CD4-positive, alpha-beta T cell treated with Interleukin-21 for 1 hour (primary cell): ENCODE results near the gene UBE2V1.
"Not testable (repeated sequence)": the region's sequence is repeated elsewhere in the genome, so short reads cannot be mapped to it uniquely, and the experiment has no call there.

ENCODE experiments used
- DNase-seq: peaks from one replicate; pipeline ENCODE4 v3.0.0-alpha.2; 2020

The UBE2V1 gene

DNA sequence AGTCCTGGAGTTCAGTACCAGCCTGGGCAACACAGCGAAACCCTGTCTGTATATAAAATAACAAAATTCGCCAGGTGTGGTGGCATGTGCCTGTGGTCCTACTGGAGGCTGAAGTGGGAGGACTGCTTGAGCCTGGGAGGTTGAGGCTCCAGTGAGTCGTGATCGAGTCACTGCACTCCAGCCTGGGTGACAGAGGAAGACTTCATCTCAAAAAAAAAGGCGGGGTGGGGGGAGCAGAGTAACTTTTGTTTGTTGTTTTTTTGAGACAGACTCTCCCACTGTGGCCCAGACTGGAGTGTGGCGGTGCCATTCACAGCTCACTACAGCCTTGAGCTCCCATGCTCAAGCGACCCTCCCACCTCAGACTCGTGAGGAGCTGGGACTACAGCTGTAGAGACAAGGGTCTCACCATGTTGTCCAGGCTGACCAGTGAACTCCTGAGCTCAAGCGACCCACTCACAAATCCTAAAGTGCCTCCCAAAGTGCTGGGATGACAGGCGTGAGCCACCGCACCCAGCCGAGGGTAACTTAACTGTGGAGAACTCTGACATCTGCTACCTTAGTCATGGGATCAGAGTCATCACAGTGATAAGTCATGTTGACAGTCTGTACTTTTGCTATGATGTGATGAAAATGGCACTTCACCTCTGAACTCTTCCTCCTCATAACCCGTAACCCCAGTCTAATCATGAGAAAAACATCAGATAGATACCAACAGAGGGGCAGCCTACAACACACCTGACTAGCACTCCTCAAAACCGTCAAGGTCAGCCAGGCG lies 24.1 kb upstream of the UBE2V1 start:
- DNase-seq: no peak

DNA sequence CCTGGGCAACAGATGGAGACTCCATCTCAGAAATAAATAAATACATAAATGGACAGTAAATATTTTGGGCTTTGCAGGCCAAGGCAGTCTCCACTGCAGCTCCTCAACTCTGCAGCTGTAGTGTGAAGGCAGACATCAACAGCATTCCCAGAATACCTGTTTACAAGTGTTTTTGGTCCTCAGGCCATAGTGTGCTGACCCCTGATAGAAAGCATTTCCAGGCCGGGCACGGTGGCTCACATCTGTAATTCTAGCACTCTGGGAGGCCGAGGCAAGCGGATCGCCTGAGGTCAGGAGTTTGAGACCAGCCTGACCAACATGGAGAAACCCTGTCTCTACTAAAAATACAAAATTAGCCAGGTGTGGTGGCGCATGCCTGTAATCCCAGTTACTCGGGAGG lies 22.2 kb upstream of the UBE2V1 start:
- DNase-seq: not testable (repeated sequence)

DNA sequence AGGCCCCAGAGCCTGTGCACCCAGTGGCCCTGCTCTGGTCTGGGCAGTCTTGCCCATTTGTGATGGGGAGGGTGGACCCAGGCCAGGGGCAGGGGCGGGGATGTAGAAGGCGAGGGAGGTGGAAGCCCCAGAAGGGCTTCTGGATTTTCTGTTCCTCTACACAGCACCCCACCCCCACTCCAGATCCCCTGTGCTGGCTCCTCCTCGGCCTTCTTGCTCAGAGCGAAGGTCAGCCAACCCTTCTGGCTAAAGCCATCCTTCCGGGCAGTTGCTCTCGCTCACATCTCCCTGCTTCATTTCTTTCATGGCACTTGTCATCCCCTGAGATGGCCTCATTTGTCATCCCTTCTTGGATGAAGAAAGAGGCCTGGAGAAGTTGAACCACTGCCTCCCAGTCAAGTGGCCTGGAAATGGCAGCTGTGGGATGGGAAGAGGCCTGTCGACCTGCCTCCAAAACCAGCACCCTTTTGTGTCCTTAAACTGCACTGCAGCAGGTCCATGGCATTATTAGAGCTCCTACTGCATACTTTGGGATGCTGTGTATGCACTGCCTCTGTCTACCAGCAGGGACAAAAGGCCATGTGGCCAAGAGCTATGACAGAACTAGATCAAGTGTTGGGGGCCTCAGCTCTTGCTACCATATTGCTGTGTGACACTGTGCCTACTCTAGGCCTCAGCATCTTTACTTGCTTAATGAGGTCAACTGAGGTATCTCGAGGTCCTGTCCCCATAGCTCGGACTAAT lies 20.7 kb upstream of the UBE2V1 start:
- no peak for DNase-seq

DNA sequence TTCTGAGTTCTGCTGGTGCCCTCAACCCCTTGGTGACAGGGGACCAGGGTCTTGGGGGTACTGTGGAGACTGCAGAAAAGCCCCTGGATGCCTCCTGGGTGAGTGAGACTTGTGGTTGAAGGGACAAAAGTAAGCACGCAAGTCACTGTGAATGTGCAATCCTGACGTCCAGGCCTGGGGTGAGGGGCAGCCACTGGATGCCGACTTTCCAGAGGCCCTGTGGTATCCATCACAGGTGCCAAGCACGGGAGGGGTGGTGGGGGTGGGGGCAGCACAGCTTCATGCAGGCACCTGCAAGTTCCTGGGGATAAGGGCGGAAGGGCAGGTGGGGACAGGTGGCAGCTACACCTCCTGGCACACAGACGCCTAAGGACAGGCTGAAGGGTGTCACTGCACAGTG lies 20.1 kb upstream of the UBE2V1 start:
- DNase-seq: no peak

DNA sequence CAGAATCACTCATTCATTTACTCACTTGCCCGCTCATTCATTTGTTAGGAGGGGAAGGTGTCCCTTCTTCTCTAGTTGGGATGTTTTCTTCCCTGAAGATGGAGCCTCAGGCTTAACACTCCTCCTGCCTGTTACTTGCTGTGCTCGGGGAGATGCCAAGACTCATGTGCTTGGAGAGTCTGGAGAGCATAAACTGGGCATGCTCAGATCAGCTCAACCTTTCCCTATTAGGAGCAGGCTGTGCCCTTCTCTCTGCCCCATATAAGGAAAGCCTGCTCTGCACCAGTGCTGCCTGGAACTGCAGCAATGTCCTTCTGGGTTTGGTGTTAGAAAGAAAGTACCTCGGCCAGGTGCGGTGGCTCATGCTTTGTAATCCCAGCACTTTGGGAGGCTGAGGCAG lies 18.0 kb upstream of the UBE2V1 start:
- DNase-seq: no peak

DNA sequence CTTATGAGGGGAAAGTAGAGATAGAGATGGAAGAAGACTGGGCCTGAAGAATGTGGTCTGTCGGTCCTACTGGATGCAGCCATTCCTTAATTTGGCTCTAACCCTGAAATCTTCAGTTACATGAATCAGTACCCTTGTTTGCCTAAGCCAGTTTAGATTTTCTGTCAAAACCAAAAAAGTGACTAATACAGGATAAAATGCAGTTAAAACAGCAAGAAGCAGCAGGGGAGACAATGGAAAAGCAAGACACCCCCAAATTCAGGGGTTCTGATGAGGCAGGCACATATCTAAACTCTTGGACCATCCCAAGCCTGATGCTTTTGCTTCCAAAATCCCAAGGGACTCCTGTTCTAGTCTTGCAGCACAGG lies 17.4 kb upstream of the UBE2V1 start:
- no peak for DNase-seq

DNA sequence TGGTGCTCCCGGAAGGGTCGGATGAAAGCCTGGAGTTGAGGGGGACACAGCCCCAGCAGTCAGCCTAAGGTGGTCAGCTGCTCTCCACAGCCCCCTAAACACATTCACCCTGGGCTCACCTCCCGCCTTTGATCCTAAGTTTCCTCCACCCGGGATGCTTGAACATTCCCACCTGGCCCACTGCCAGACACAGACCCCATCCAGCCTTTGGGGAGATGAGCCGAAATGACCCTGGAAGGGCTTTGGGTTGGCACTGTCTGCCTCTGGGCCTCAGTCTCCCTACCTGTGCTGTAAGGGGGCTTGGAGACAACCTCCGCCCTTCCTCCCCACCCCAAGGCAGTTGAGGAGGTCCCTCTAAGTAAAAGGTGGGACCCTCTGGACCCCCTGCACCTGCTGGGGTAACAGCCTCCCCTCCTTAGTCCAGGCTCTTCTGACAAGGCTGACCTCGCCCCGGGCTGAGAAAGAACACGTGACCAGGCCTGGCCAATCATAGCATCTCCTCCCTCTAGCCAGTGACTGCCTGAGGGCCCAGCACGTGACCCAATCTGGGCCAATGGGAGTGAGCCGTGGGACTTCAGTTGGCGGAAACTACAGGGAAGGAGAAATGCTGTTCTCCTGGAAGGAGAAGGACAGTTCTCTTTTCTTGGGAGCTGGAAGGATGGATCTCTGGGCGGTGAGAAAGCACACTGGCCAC lies 16.9 kb upstream of the UBE2V1 start:
- DNase-seq: no peak

DNA sequence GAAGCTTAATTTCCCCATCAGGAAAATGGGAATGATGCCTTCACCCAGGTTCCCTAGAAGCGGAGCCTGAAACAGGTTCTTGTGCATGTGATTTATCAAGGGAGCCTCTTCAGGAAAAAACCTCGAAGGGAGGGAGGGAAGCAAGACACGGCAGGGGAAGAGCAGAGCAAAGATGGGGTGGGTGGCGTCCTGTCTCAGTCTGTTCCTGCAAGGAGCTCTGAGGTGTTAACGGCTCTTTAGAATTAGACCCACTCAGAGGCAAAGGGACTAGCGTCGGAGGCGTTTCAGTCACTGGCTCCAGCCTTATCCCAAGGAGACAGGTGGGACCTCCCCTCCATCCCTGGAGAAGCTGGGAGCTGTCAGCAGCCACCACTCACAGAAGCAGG lies 15.6 kb upstream of the UBE2V1 start:
- DNase-seq: no peak

- DNase-seq: no peak
Measured at GRCh38 chr20:50127587-50128519, 14.9 kb upstream of the UBE2V1 start.

- DNase-seq: no peak
Measured at GRCh38 chr20:50126662-50127061, 13.7 kb upstream of the UBE2V1 start.

GRCh38 chr20:50125279-50125678 lies 12.3 kb upstream of the UBE2V1 start:
- no peak for DNase-seq

DNA sequence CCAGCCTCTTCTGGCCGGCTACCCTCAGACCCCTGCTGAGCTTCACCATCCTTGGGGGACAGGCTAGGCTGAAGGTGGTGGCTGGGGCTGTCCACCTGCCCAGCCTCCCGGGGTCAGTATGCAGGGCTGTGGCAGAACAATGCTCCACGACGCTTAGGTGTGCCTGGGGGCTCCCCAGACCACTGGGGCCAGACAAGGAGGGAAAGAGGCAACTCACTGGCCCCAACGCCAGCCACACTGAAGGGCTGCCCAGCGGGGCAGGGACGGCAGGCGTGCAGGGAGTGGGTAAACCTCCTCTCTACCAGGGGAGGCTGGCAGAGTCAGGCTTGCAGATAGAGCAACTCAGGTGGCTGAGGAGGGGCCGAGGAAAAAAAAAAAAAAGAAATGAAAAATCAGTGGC lies 11.5 kb upstream of the UBE2V1 start:
- no peak for DNase-seq

GRCh38 chr20:50123418-50123817 lies 10.5 kb upstream of the UBE2V1 start:
- DNase-seq: no peak

- DNase-seq: no peak
Measured at GRCh38 chr20:50122763-50123162, 9.8 kb upstream of the UBE2V1 start.

GRCh38 chr20:50121858-50122271 lies 8.9 kb upstream of the UBE2V1 start:
- DNase-seq: no peak

- DNase-seq: peak; percentile 74
Measured at GRCh38 chr20:50120935-50121693, 8.2 kb upstream of the UBE2V1 start.

DNA sequence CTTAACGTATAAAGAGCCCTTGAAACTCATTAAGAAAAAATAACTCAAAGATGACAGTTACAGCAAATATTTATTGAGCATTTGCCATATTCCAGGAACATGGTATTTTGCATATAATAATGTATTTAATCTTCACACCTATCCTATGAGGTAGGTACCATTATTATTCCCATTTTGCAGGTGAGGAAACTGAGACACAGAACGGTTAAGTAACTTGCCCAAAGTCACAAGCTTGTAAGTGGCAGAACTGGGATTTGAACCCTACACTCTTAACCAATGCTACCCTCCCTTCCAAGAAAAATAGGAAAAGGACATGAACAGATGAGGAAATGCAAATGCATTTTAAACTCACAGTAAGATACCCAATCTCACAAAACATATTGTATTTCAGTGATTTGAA lies 5.3 kb upstream of the UBE2V1 start:
- no peak for DNase-seq

GRCh38 chr20:50116368-50116999 lies 3.5 kb upstream of the UBE2V1 start:
- DNase-seq: no peak

DNA sequence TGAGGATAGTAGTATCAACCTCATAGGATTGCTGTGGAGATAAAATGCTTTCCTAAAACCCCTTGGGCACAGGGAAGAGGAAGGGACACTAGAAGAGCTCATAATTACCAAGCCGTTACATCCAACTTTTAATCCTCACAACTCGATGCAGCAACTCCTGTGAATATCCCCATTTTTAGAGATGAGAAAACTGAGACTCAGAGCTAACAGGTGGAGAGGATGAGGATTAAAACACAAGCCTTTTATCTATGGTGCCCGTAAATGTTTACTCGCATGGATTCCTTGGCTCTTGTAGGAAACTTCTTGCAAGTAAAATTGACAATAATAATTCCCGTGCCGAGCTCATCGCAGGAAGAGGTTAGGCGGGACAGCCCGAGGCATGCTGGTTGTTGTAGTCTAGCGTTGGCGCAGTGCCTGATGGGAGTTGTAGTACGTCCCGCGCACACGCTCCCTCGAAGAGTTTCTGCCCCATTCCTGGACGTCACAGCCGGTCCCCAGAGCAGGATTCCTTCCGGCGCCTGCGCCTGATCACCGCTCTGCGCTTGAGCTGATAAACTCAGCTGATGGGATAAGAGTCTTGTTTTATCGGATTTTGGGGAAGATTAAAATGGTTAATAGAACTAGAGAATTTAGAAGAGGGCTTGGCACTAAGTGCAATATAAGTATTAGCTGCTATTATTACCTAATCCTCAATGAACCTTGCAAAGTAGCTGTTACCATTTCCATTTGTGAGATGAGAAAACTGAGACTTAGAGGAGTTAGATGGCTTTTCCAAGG lies 2.8 kb upstream of the UBE2V1 start:
- DNase-seq: peak; percentile 92

DNA sequence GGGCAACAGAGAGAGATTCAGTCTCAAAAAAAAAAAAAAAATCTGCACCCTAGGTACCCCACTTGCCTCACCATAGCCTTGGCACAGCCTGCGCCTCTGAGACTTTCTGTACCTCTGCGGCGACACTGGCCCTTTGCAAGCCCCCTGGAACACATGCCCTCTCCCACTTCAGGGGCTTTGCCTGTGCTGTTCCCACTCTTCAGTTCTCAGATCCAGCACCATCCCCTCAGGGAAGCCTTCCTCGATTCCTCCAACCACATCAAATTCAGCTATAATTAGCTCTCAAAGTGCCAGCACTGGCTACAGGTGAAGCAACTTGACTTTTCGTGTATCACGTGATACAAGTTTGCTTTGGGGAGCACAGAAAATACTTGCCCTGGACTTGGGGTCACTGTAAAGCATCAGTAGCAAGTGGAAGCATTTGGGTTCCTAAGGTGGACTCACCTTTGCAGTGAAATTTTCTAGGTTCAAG lies 2.1 kb upstream of the UBE2V1 start:
- DNase-seq: no peak
